ENCODE results near the gene ADIG.

Gene ADIG

GRCh38 chr20:38604873-38605303, 23.9 kb downstream of the ADIG start:
- DNase-seq, result no peak

GRCh38 chr20:38607351-38607750, 26.4 kb downstream of the ADIG start:
- DNase-seq, result no peak

GRCh38 chr20:38608188-38608587, 27.2 kb downstream of the ADIG start:
- no peak for DNase-seq

GRCh38 chr20:38609815-38610214, 28.8 kb downstream of the ADIG start:
- no peak for DNase-seq

- no peak for DNase-seq
These were observed 29.5 kb downstream of the ADIG start for GRCh38 chr20:38610521-38610920.

GRCh38 chr20:38612751-38613515, 31.9 kb downstream of the ADIG start:
- DNase-seq, result no peak

GRCh38 chr20:38615283-38615682, 34.3 kb downstream of the ADIG start:
- DNase-seq, result no peak

GRCh38 chr20:38616457-38616856, 35.5 kb downstream of the ADIG start:
- DNase-seq, result no peak

GRCh38 chr20:38617011-38617829, 36.2 kb downstream of the ADIG start:
- no peak for DNase-seq

GRCh38 chr20:38617830-38618196, 36.8 kb downstream of the ADIG start:
- DNase-seq, result no peak

GRCh38 chr20:38620441-38620840, 39.4 kb downstream of the ADIG start:
- no peak for DNase-seq

- DNase-seq, result no peak
These were observed 42.1 kb downstream of the ADIG start for GRCh38 chr20:38623061-38623460.

- DNase-seq, result no peak
These were observed 43.1 kb downstream of the ADIG start for GRCh38 chr20:38624084-38624483.

- DNase-seq, result no peak
These were observed 44.9 kb downstream of the ADIG start for GRCh38 chr20:38625896-38626295.

- no peak for DNase-seq
These were observed 46.1 kb downstream of the ADIG start for GRCh38 chr20:38626921-38627659.

GRCh38 chr20:38628580-38629470, 47.8 kb downstream of the ADIG start:
- DNase-seq, result no peak

GRCh38 chr20:38629979-38630378, 49.0 kb downstream of the ADIG start:
- DNase-seq, result no peak

GRCh38 chr20:38630727-38631126, 49.7 kb downstream of the ADIG start:
- DNase-seq, result no peak

- DNase-seq, result no peak
These were observed 50.4 kb downstream of the ADIG start for GRCh38 chr20:38631155-38632022.

GRCh38 chr20:38633577-38634093, 52.6 kb downstream of the ADIG start:
- no peak for DNase-seq

- no peak for DNase-seq
These were observed 54.8 kb downstream of the ADIG start for GRCh38 chr20:38635721-38636288.
